DND-41 (cell line): ENCODE measurements around the gene MGAT4C.

Source experiments
- ATAC-seq: fragments of 200-7000 bp; cut with Tn5 transposase; 3 replicates; pipeline ENCODE4 v1.9.1; 2021; ENCODE audit warnings: low read depth; ENCODE audit not compliant: insufficient read depth
- DNase-seq: peaks from one replicate; pipeline ENCODE4 v3.0.0-alpha.2; 2020
- H2AFZ ChIP-seq: 2 replicates; pipeline ENCODE4 v1.6.0; 2012; ENCODE audit warnings: low read depth, low read length
- H3K27ac ChIP-seq: 2 replicates; pipeline ENCODE4 v1.5.1; 2012; ENCODE audit warnings: low read length, inconsistent platforms
- H3K27me3 ChIP-seq: fragments of 200-600 bp; sonication (generic); 2 replicates; pipeline ENCODE4 v1.6.0; 2012; ENCODE audit warnings: low read length, mild to moderate bottlenecking, inconsistent platforms; ENCODE audit not compliant: insufficient read depth, poor library complexity
- H3K36me3 ChIP-seq: 2 replicates; pipeline ENCODE4 v1.5.1; 2012; ENCODE audit warnings: low read length, inconsistent platforms; ENCODE audit not compliant: insufficient read depth
- H3K4me1 ChIP-seq: 2 replicates; pipeline ENCODE4 v1.5.1; 2012; ENCODE audit warnings: mild to moderate bottlenecking, low read length; ENCODE audit not compliant: insufficient read depth
- H3K4me2 ChIP-seq: 2 replicates; pipeline ENCODE4 v1.6.0; 2012; ENCODE audit warnings: mild to moderate bottlenecking, moderate library complexity, low read length, inconsistent platforms; ENCODE audit not compliant: insufficient read depth
- H3K4me3 ChIP-seq, 2 experiments: fragments of 200-600 bp in 1 of 2; shearing (Covaris generic) in 1 of 2; 2 replicates each; pipeline ENCODE4 v1.5.1; 2012 to 2016; ENCODE audit warnings: inconsistent platforms in 2 of 2, low read length in 2 of 2, mild to moderate bottlenecking in 2 of 2, low read depth in 1 of 2, moderate library complexity in 1 of 2
- H3K79me2 ChIP-seq: 2 replicates; pipeline ENCODE4 v1.6.0; 2012; ENCODE audit warnings: low read length, inconsistent platforms; ENCODE audit not compliant: insufficient read depth
- H3K9ac ChIP-seq: 2 replicates; pipeline ENCODE4 v1.6.0; 2012; ENCODE audit warnings: low read depth, mild to moderate bottlenecking, inconsistent platforms, low read length, moderate library complexity
- H3K9me3 ChIP-seq: 2 replicates; pipeline ENCODE4 v1.5.1; 2012; ENCODE audit warnings: low read length, moderate library complexity, mild to moderate bottlenecking, inconsistent platforms; ENCODE audit not compliant: insufficient read depth, severe bottlenecking
- H4K20me1 ChIP-seq: 2 replicates; pipeline ENCODE4 v1.6.0; 2012; ENCODE audit warnings: low read length; ENCODE audit not compliant: insufficient read depth
- CTCF ChIP-seq: IDR thresholded peaks from 2 replicates; pipeline ENCODE4 v1.5.1; 2012; ENCODE audit warnings: borderline replicate concordance, low read length, moderate library complexity, mild to moderate bottlenecking; ENCODE audit not compliant: poor library complexity, severe bottlenecking; ENCODE audit errors: extremely low read depth
- EZH2 ChIP-seq: IDR thresholded peaks from 3 replicates; pipeline ENCODE4 v1.6.1; 2012; ENCODE audit warnings: borderline replicate concordance, low read depth, mild to moderate bottlenecking, moderate library complexity, low read length, inconsistent platforms; ENCODE audit not compliant: severe bottlenecking

Gene MGAT4C

GRCh38 chr12:85968606-85969005, 287.6 kb downstream of the MGAT4C start:
- Histone ChIP-seq H3K9ac (no peak overlapping the region), H2AFZ (no peak overlapping the region), H3K9me3 (no peaks in the 10 kb centered on the region), H3K27me3 (no peaks in the 10 kb centered on the region), H3K4me1 (no peaks in the 10 kb centered on the region), H3K4me2 (no peak overlapping the region), H3K4me3 (no peak overlapping the region), H3K27ac (no peak overlapping the region), H4K20me1 (no peaks in the 10 kb centered on the region), H3K36me3 (no peaks in the 10 kb centered on the region), H3K79me2 (no peaks in the 10 kb centered on the region)
- DNase-seq, result no peak
- no peak for ATAC-seq
- TF ChIP-seq CTCF (no peak), EZH2 (no peak)

GRCh38 chr12:85963326-85963725, 292.9 kb downstream of the MGAT4C start:
- no peak for DNase-seq
- no peak overlapping the region for H2AFZ ChIP-seq
- no peak overlapping the region for H3K27ac ChIP-seq
- no peaks in the 10 kb centered on the region for H3K4me1 ChIP-seq
- H3K4me2 ChIP-seq, result no peak overlapping the region
- H3K36me3 ChIP-seq, result no peaks in the 10 kb centered on the region
- no peaks in the 10 kb centered on the region for H4K20me1 ChIP-seq
- no peak overlapping the region for H3K9ac ChIP-seq
- no peaks in the 10 kb centered on the region for H3K79me2 ChIP-seq
- no peak for TF ChIP-seq CTCF
- TF ChIP-seq EZH2, result no peak
- H3K4me3 ChIP-seq, result no peak overlapping the region
- no peak for ATAC-seq
- H3K9me3 ChIP-seq, result no peaks in the 10 kb centered on the region
- no peaks in the 10 kb centered on the region for H3K27me3 ChIP-seq

GRCh38 chr12:85956081-85956480, 300.1 kb downstream of the MGAT4C start:
- ATAC-seq (no peak), DNase-seq (no peak)
- Histone ChIP-seq H3K9ac (no peak overlapping the region), H3K4me1 (no peaks in the 10 kb centered on the region), H3K27me3 (no peaks in the 10 kb centered on the region), H3K36me3 (no peaks in the 10 kb centered on the region), H3K4me2 (no peak overlapping the region), H3K79me2 (no peaks in the 10 kb centered on the region), H3K9me3 (no peaks in the 10 kb centered on the region), H3K4me3 (no peak overlapping the region), H2AFZ (no peak overlapping the region), H3K27ac (no peak overlapping the region), H4K20me1 (no peaks in the 10 kb centered on the region)
- TF ChIP-seq EZH2 (no peak), CTCF (no peak)

GRCh38 chr12:85955127-85955526, 301.1 kb downstream of the MGAT4C start:
- Histone ChIP-seq H3K79me2 (no peaks in the 10 kb centered on the region), H3K36me3 (no peaks in the 10 kb centered on the region), H3K9ac (no peak overlapping the region), H3K4me2 (no peak overlapping the region), H3K4me3 (no peak overlapping the region), H3K4me1 (no peaks in the 10 kb centered on the region), H3K27ac (no peak overlapping the region), H3K27me3 (no peaks in the 10 kb centered on the region), H3K9me3 (no peaks in the 10 kb centered on the region), H4K20me1 (no peaks in the 10 kb centered on the region), H2AFZ (no peak overlapping the region)
- DNase-seq (no peak), ATAC-seq (no peak)
- TF ChIP-seq CTCF (no peak), EZH2 (no peak)
